NCI-H526 treated with DMSO at 0.1 percent for 48 hours (cell line): ENCODE measurements around the gene PRAC1.
"Not testable (repeated sequence)": the region's sequence is repeated elsewhere in the genome, so short reads cannot be mapped to it uniquely, and the experiment has no call there.

Experiments used
- DNase-seq: peaks from one replicate; lab custom pipeline; 2025; lab: John Stamatoyannopoulos, UW

The PRAC1 gene

GRCh38 chr17:48726916-48727286, 4.6 kb upstream of the PRAC1 start:
- no peak for DNase-seq

- no peak for DNase-seq
Measured at GRCh38 chr17:48726114-48726915, 4.0 kb upstream of the PRAC1 start.

DNA sequence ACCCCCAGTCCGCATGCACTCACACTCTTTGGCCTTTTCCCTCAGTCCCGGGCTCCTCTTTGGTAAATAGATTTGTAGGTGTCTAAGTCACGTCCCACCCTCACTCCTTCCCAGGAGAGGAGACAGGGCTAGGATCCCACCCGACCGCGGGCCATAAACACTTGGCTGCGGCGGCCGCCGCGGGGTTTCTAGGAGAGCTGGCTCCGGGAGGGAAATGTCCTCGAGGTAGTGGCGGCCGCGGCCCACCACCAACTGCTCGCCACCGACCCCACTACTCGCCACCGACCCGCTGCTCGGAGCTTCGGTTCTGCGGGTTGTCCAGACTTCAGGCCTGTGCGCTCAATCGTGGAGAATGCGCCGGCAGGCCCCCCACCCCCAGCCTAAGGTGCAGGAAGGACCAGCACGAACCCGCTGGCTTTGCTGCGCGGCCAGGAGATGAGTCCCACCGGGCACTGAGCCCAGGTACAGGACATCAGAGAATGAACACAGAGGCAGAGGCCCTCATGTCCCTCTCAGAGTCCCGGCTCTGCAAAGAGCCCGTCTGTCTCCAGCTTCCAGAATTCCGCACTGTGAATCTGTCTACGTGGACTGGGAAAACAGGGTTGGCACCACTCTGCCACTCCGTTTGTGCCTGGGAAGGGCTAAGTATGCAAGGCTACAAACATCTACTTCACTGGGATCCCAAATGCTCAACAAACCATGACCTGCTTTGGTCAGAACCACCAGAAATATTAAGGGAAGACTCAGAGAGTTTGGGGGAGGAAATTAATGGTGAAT, 3.2 kb upstream of the PRAC1 start:
- no peak for DNase-seq

GRCh38 chr17:48725004-48725287, 2.6 kb upstream of the PRAC1 start:
- DNase-seq: no peak

- DNase-seq: peak; percentile 37
Measured at GRCh38 chr17:48724251-48725003, 2.1 kb upstream of the PRAC1 start.

- no peak for DNase-seq
Measured at GRCh38 chr17:48723423-48724250, 1.3 kb upstream of the PRAC1 start.

GRCh38 chr17:48722915-48723422, 651 bp upstream of the PRAC1 start, which contains the start of gene PRAC2:
PRAC2 (plus strand) TSS chr17:48723185; CDS start chr17:48724411, 1,226 bp downstream.
- no peak for DNase-seq

- no peak for DNase-seq
Measured at GRCh38 chr17:48721009-48721402, 1.3 kb downstream of the PRAC1 start.

DNA sequence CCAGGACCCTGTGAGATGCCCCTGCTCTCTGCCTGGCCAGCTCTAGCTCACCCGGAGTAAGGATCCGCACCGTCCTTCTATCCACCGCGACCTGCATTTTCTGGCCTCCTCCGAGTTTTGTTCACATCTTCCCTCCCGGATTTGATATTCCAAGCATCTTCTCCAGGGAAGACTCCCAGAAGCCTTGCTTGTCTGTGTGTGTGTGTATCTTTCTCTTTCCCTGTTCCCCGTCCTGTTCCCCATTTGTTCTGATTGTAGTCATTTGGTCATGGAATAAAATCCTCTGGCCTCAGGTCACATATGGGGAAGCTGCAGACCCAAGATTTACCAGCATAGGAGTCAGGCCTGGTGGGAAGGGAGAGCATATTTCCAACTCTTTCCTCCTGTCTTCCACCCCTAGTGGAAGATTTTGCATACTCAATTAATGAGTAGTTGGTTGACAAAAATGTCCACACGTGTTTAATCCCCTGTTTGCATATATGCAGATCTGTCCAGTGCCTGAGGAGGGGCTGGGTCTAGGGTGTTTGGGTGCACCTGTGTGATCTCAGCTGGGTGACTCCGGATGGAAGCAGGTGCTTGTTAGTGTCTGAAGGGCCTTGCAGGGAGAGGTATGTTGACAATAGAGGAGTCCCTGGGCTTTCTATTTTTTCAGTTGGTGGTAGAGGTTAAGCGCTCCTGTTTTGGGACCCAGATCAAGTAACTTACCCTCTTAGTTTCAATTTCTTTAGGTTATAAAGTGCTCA, 1.9 kb downstream of the PRAC1 start:
- no peak for DNase-seq

DNA sequence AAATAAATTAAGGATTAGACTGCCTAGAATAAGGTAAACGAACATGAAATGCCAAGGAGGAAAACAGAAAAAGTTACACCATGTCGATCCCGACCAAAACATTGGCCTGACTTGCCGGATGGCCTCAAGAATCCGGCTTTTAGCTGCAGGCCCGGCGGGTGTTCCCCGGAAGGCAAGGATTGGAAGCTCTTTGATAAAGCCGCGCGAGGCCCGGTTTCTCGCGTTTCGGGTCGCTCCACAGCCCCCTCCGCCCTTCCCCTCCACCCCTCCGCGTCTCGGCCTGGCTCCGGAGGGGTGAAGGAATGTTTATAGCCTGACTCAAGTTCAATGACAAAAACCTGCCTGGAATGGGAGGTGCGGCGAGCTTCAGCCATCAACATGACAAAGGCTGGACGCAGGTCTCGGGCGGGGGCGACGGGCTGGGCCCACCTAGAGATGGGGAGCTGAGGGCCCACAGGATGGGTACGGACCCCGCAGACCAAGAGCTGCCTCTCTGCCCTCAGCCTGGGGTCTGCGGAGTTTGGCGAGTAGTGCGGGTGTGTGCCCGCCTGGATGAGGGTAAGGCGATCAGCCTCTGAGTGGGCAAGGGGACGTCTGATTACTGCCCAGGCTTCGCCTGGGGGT, 2.6 kb downstream of the PRAC1 start:
- no peak for DNase-seq

DNA sequence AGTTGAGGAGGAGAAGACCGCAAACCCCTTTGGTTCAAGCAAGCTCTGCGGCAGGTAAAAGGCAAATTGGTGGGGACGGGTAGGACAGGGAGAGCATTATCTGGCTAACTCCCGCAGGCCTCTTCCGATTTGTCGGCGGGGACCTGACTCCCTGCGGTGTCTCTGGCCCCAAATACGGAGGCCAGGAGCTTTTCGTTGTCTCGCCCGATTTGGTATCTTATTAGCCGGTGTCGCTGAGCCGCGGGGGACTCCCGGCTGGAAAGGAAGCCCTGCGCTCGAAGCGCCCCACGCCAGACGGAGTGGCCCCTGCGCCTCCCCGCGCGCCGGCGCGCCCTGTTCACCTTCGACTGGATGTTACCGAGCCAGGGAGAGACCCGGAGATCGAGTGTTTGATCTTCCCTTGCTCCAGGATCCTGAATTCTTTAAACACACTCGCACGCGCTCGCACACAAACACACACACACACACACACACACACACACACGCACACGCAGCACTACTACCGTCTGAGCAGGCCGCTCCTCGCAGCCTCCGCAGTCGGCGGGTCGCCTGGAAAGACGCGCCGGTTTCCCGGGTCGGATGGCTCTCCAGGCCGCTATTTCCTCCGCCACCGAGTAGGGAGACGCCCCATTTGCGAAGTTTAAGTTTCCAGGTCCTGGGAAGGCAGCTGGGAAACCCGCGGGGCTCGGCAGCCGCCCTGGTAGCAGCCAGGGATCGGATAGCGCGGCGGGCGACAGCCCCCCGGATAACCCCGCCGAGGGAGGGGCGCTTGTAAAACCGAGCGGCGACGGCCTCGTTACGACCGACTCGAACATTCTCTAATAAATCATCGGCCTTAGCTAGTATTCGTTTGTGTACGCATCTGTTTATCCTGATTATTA, 3.3 kb downstream of the PRAC1 start:
- no peak for DNase-seq

DNA sequence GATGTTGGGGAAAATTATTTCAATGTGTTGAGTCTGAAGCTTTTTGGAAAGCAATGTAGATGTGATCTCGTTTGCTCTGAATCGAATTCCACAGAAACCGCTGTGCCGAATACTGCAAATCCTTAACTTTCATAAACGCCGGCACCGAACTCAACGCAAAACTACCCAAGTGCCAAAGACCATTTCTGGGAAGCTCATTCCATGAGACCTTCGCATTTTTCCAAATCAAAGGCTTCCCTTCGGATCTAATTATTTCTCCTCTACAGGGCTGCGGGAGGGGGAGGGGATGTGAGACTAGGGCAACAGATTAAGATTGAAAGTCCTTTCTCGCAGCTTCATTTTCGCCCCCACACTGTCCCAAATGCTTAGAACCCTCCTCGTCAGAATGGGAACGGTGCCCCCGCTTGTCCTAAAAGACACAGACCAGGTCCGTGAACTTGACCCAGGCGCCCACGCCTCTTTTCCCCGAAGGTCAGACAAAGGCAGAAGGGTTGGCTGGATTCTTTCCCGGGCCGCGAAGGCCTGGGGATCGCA, 4.0 kb downstream of the PRAC1 start:
- DNase-seq: no peak

DNA sequence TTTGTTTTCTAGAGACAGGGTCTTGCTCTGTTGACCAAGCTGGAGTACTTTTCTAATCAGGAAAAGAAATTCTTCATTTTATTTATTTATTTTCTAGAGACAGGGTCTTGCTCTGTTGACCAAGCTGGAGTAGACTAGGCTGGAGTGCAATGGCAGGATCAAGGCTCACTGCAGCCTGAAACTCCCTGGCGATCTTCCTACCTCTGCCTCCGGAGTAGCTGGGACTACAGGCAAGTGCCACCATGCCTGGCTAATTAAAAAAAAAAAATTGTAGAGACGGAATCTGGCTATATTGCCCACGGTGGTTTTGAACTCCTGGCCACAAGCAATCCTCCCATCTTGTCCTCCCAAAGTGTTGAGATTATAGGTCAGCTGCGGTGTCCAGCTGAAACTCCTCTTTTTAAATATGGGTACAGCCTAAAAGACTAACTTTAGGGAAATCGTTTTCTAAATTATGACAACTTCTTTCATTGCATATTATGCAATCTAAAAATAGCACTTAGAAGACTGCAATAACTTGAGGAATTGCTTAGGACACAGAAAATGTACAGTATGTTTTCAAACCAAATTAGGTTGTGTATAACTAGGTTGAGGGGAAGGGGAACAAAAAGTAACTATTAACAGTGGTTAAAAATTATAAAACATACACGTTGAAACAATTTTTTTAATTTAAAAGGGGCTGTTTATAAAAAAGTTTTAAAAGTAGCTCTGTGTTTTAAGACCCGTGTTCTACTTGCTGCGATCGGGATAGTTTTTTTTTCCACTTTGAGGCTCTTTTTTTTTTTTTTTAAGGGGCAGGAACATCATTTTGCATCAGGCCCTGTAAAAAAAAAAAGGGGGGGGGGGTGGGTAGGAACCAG, 4.7 kb downstream of the PRAC1 start:
- DNase-seq: no peak

DNA sequence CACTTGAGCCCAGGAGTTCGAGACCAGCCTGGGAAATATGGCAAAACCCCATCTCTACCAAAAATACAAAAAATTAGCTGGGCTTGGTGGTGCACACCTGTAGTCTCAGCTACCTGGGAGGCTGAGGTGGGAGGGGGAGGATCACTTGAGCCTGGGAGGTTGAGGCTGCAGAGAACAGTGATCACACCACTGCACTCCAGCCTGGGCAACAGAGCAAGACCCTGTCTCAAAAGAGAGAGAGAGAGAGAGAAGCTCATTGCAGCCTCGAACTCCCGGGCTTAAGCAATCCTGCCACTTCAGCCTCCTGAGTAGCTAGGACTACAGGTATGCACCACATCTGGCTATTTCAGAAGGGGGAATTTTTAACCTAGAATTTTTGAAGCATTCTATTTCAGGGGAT, 5.8 kb downstream of the PRAC1 start:
- not testable (repeated sequence) for DNase-seq

GRCh38 chr17:48715496-48716399, 6.6 kb downstream of the PRAC1 start:
- DNase-seq: no peak

- no peak for DNase-seq
Measured at GRCh38 chr17:48711128-48711527, 11.2 kb downstream of the PRAC1 start.
